ACHN (cell line): Measurements from ENCODE around the gene SEMA5A.

Experiments
- DNase-seq: peaks from one replicate; pipeline ENCODE4 v3.0.0-alpha.2; 2015
- in situ Hi-C: cut with HindIII; loops from 2 replicates; pipeline ENCODE4 v1.10.0; 2017; ENCODE audit warnings: low sequenced_read_pairs, low pct_ligation_motif_present, low pct_unique_long_range_greater_than_20kb

The SEMA5A gene

DNA sequence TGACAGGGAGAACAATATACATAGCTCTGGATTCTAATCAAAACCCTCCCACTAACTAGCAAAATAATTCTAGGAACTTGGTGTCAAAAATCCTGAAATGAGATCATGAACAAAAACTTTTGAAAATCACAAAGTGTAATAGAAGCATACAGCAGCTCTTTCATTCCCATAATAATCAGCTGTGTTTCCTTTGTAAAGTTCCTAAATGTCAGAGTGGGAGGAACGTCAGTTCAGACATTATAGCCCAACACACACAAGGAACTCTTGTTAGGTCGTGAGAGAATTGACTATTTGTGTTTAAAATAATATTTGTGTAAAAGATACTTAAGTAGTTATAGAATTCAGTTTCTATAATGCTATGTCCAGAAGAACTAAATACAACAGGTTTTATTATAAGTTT, 312.8 kb downstream of the SEMA5A start:
- DNase-seq: no peak
- in situ Hi-C loops: no loop called here

DNA sequence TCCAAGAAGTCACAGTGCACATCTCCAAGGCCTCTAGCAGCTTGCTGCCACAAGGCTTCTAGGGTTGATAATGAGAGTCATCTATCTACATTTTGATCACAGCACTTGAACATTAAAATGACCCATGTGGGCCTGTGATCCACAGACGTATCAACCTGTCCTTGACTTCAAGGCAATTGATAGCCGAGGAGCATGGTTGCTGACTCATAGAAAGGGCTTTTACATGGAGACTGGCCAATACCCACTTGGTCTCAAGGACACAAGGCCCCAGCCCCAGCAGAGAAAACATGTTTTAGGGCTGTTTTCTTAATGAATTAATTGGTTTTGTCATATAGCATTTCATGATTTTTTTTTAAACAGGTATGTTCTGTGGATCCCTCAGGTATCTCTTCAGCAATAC, 314.0 kb downstream of the SEMA5A start:
- DNase-seq: no peak
- in situ Hi-C loops: no loop called here

DNA sequence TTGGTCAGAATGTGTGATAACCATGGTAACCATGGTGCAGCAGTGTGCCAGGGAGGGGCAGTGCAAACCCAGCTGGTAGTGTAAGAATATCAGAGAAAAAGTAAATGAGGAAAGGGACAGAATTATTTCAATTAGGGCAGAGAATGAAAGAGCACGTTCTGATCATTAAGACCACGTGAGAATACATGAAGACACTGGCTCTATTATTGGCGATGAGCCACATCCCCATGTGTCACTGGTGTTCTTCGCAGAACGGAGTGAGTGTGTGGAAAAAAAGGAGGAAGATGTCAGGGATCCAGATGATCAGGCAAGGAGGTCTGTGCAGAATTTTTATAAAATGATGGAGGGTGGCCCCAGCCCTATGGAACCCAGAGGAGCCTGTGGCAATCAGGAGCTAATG, 315.5 kb downstream of the SEMA5A start:
- in situ Hi-C loops: no loop called here
- DNase-seq: no peak

DNA sequence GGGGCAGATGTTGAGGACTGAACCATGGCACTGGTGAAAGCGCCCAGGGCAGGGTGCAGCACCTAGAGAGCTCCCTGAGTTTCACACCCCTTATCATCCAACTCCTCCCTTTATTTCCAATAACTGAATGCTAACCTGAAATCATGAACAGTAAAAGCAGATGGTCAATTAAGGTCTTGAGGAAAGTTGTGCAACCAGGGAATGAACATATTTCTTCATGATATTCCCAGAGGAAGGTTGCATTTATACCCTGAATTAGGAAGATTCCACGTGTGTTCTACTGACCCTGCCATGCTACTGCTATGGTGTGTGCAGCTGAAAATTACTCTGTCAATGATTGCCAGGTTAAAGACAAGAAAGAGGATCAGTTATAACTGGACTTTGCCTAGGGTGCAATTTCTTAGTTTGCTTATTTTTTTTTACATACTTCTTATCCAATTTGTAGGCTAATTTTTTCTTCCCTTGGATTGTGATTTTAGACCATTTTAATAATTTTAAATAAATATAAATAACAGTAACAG, 319.8 kb downstream of the SEMA5A start:
- in situ Hi-C loops: no loop called here
- DNase-seq: no peak

DNA sequence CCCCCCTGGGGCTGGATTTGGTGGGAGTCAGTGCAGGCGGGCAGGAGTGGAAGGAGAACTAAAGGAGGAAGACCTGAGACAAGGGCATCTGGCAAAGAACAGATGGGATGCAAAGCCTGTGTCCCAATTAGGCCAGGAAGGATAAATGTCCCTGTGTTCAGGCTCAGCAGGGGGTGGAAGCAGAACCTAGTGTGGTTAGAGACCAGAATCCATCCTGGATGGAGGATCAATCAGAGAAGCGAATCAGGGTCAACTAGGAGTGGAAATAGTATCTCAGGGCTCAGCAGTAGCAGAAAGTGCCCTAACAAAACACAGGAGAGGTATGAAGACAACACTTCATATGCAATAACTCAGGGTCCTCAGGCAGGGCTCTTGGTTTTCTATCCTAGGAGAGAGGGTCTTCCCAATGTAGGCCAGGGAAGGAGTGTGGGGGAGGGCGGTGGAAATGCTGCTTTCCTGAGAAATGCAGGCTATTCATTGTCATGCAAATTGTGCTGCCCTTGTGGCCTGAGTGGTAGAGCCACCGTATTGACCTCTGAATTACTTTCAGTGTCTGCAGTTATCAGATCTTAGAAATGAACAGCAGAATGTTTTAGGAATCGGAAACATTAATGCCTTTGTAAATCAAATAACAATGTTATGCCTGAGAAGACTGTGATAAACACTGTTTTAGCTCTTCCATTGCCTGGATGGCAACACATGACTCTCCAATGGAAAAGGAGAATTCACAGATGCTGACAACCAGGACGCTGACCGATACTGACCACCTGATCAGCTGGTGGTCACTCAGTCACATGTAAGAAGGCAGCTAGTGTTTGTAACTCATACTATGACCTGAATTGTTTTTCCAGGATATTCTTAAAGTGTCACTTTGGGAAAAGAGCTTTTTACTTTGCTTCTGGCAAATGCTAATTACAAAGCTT, 323.6 kb downstream of the SEMA5A start:
- in situ Hi-C loops: no loop called here
- no peak for DNase-seq

DNA sequence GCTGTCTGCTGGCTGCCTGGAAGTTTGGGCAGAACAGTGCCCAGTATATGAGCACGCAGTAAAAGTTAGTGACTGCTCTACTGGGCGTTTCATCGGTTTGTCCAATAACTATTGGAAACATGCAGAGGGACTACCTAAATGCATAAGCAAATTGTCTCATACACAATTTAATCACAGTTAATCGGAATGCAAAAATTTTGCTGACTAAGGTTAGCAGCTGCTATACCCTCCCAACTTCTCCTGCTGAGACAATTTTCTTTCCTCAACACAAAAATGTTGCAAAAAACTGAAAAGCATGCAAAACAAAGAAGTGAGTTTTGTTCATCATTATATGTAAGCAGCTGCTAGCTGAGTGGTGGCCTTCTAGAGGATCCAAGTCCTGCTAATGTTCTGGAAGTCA, 327.5 kb downstream of the SEMA5A start:
- in situ Hi-C loops: no loop called here
- no peak for DNase-seq

DNA sequence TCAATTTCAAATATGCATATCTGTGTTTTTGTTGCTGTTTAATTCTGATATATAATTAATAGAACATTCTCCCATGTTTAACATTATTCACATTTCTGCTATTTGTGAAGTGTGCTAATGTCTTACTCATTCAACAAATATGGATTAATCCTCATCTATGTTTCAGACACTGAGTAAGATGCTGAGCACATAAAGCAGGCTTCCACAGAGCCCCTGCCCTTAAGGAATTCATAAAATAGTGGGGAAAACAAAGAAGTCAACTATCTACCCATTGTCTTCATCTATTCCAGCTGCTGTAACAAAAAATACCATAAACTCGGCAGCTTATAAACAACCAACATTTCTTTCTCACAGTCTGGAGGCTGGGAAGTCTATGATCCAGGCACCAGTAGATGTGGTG, 333.3 kb downstream of the SEMA5A start:
- no peak for DNase-seq
- in situ Hi-C loops: no loop called here

DNA sequence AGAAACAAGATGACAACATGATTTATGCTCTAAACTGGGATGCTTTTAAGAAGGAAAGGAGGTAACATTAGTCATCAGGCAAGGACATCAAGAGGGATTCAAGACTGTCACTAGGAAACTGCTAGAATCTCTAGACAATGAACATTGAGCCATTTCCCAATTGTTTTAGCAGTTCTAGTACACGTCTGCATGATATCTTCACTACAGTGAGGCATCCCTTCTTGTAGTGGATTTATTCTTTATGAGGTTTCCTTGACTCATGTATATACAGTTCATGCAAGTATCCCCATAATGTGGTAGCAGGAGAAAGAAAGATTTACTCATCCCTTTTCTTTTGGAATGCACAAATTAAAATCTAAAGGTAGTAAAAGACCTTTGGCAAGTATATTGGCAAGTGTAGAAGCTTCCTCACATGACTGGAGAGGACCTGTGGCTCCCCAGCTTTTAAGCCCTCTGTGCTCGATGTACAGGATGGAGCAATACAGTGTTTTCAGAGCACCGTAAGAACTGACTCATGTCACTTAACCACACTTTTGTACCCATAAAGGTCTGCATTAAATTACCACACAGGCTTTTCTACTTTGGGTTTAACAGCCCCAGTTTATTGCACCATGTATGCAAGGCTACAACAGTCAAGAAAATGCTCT, 335.9 kb downstream of the SEMA5A start:
- in situ Hi-C loops: no loop called here
- DNase-seq: no peak

DNA sequence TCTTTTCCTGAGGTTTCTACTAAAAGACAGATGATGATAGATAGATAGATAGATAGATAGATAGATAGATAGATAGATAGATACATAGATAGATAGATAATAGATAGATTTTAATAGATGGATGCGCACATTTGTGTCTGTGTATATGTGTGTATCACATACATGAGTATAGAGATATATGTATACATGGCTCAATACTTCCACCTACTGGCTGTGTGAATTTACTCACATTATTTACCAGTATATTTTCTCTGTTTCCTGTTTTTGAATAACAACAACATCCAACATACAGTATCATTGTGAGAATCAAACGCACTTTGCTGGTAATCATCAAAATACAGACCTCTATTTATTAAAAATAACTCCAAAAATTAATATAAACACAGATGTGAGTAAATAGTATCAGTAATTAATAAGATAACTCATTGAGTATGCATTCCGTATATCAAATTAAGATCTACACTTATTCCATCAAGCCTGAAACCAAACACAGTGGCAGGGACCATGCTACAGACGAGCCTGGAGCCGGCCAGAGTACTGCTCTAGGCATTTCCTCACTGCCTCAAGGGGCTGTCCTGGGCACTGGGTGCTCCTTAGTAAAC, 338.0 kb downstream of the SEMA5A start:
- in situ Hi-C loops: no loop called here
- peak; percentile 48 for DNase-seq

DNA sequence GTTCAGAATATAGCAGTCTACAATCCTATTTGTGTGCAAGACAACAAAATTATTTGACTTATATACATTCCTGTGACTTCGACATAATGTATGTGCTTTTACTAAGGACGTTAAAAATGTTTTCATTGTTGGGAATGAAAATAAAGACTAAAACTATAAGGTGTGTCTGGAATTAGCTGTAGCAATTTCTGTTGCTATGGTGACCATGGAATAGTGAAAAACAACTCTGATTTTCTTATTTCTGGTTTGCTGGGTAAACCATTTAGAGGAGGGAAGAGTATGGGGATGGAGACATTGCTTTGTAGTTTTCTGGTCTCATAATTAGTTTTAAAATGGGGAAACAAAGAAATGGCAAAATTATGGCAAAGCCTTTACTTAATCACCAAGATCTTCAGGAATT, 343.2 kb downstream of the SEMA5A start:
- in situ Hi-C loops: no loop called here

DNA sequence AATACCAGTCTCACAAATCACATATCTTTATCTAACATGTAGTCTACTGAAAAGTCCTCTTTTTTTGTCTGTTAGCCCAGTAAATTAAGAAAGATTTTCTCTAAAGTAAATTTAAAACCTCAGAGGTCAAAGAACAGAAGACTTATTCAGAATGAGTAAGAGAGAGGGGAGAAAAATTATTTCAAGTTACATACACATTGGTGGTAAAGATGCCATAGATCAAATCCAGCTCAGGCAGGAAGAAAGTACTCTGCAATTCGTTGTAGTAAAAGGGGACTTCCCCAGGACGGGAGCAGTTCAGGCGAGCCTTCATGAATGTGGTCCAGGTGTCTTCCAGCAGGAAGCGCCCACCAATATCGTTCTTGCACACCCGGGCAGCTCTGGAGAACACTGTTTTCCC, 344.1 kb downstream of the SEMA5A start:
- in situ Hi-C loops: no loop called here
- no peak for DNase-seq

More for the DNA sequence above, 343.2 kb downstream of the SEMA5A start:
- DNase-seq: no peak

DNA sequence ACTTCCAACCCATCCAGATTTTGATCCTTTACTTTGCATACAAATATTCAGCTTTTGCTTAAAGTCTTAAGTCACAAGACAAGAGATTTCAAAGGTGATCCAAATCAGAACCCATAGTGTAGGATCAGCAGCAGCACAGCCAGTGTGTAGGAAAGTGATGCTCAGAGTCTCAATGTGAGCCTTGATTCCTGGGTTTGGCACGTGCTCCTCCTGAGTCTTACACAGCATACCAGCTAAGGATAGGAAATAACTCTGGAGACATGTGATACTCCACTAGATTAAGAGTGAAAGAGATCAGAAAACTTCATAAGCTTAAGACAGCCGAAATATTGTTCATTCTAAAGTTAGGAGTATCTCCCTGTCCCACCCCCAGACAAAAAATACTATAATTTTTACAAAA, 344.9 kb downstream of the SEMA5A start:
- in situ Hi-C loops: no loop called here
- no peak for DNase-seq

DNA sequence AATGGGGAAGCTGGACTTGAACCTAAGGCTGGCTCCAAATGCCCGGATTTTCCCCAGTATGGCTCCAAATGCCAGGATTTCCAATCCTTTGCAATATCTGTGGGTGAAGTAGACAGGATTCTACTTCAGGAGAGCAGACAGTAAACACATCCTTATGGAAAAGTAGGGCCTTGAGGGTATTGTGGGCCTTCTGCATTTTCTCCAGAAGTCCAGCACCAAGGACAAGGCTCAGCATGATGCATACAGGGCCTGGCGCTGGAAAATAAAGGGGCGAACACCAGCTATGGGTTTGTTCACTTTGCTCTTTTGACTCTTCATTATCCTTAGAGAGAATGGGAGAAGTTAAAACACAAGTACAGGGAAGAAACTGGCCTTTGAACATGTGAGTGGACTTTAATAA, 347.5 kb downstream of the SEMA5A start:
- in situ Hi-C loops: no loop called here
- no peak for DNase-seq

DNA sequence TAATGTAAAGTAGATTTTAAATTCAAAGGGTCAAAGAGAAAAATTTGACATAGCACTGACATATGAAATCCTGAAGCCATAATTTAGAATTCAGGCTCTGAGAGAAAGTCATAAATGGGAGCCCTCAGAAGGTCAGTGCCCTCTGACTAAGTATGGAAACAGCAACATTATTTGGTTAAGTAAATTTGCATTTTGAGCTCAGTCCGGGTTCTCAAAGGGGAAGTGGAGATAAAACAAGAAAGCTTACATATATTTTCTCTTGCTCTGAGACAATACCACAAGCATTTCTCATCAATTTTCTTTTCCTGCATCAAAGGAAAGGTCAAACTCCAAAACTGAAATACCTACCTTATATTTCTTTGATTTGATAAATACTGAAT, 348.0 kb downstream of the SEMA5A start:
- in situ Hi-C loops: no loop called here
- DNase-seq: no peak

DNA sequence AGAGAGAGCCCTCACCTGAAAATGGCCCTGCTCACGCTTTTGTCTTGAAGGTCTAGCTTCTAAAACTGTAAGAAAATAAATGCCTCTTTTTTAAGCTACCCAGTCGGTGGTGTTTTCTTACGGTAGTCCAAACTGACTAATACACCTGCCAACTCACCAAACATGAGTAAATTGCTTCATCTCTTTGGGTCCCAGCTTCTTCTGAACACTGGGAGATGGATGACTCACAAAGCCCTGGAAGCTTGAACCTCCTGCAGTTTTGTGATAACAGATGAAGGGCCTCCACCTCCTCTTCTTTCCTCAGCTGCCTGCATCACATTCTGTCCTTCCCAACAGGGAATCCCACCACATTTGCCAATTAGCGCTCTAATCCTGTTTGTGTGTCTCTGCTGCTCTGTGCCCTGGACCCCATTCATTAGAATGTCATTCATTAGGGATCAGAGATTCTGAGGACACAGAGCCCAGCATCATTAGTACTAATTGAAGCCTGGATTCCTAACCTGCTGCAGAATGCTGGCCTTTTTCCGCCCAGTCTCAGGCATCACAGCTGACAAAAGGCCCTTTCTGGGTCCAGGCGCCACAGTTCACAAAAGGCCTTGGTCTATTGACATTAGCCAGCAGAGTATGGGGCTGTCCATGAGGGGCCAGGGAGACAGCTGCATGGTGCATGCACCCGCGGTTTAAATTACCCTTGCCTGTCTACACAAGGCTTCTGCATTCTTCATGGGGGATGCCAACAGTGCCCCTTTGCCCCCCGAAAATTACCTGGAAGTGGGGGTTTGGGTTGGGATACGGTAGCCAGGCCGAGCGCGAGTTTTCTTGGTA, 349.3 kb downstream of the SEMA5A start:
- in situ Hi-C loops: no loop called here
- no peak for DNase-seq

DNA sequence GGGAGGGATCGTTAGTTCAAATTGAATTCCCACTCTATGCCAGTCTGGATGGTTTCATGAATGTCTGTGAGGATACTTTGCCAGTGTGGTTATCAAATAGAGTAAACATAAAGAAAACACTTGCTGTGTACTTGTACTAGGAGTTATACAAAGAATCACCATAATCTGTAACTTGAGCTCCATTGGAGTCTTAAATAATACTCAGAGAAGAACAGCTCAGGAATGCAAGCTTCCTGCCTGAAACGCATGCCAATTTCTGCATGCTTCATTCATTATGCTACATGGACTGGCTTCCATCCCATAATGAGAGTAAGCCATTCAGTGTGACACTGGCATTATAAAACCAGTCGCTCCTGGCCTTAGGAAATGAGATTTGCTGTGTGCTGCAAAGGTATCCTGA, 351.4 kb downstream of the SEMA5A start:
- in situ Hi-C loops: no loop called here
- DNase-seq: no peak

DNA sequence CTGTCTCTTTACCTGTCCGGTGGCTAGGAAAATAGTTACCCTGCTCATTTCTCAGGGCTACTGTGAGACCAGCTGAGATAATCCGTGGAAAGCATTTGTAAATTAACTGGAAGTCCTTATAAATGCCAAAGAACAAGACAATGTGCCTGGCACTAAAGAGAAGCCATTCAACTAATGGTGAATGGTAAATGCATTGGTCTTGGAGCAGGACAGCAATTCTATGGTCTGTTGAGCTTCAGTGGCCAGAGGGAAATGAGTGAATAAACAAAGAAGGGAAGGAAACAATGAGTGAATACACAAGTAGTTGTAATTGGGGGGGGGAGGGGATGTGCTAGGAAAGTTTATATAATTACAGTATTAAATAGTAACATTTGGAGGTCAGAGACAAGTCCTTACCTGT, 353.6 kb downstream of the SEMA5A start:
- in situ Hi-C loops: no loop called here
- no peak for DNase-seq

DNA sequence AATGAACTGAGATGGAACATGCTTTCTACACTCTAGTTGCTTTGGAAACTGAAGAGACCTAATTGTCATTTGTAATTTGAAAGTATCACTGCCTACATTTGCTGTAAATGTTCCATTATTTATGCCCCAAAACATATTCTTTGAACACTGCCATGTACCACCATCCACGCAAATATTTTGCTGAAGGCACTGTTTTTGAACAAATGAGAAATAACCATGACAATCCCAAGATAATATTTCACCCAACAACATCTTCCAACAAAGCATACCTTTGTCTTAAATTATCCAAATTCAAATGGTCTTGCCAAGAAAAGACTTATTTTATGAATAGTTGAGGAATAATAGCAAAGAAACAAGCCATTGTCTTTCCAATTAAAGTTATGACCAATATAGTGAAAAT, 356.2 kb downstream of the SEMA5A start:
- in situ Hi-C loops: no loop called here
- no peak for DNase-seq

DNA sequence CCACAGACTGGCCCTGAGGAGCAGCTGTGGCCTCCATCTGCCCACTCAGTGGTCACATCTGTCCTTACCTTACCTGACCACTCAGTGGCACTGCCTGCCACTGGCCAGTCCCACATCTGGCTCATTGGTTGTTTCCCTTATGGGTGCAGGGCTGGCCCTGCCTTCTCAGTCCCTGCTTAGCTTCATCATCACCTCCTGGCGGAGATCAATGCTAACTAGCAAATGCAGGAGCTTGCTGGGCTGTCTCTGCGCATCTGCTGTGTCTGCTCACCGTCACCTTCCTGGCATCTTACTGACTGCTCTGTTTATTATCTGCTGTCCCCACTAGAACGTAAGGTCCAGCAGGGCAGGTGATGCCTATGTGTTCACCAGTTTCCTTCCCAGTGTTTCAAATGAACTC, 356.9 kb downstream of the SEMA5A start:
- in situ Hi-C loops: no loop called here
- DNase-seq: no peak
